ENCODE measurements around the gene MTMR12. TPM values are rescaled to one million over a fixed set of nuclear protein-coding genes. Genes with fewer than 3 reads are reported as not detected.
A peak's percentile ranks its signal among the peaks of the same experiment; 100 is the strongest.

The MTMR12 gene
- total and polyA plus RNA-seq, 2 experiments from 2014 or later, result 18.3 to 51.6 TPM

DNA sequence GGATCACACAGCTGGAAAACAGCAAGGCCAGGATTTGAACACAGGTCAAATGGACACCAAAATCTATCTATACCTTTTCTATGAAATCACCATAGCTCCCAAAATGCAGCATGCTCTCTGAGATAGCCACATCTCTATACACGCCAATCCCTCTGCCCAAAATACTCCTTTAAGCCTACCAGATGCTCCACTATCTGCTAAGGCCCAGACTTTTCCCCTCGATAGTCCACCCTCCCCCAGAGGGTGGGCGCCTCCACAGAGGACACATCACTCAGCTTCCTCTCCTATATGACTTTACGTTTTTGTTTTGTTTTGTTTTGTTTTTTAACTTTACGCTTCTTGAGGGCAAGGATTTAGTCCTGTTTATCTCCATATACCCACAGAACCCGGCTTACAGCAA, 46.8 kb downstream of the MTMR12 start:
- Histone ChIP-seq H3F3A (replicated peaks; ENCODE audit: low read depth) (peaks cover 5% of the 10 kb centered on the region; the same call in 1 of the 2 replicates), H3K4me1 (ENCODE audit: insufficient read depth) (no peaks in the 10 kb centered on the region), H3K4me2 (no peak overlapping the region), H3K9me2 (ENCODE audit: insufficient read depth) (no peaks in the 10 kb centered on the region), H3K4me3 (no peak overlapping the region), H3K79me2 (replicated peaks; ENCODE audit: insufficient read depth) (no peaks in the 10 kb centered on the region; the same call in 1 of the 2 replicates), H3K27me3 (ENCODE audit: insufficient read depth) (no peaks in the 10 kb centered on the region), H4K20me1 (replicated peaks; ENCODE audit: insufficient read depth) (0 out of 2 replicates have a peak, but pooled peaks cover 3% of the 10 kb centered on the region), H2AFZ (no peak overlapping the region), H3K27ac (ENCODE audit: low read depth) (peak overlapping the region; percentile 19; the same call in 1 of the 2 replicates), H3K36me3 (ENCODE audit: insufficient read depth) (peaks cover 51% of the 10 kb centered on the region)
- H3K4me3 Mint-ChIP-seq, result no peak overlapping the region
- H3K36me3 Mint-ChIP-seq (ENCODE audit: low read depth), result peaks cover 90% of the 10 kb centered on the region
- H3K27me3 Mint-ChIP-seq (ENCODE audit: insufficient read depth, low read depth, poor library complexity), result peaks cover 3% of the 10 kb centered on the region
- ATAC-seq, result no peak
- peak overlapping the region; percentile 58; the same call in 1 of the 2 replicates for H3K27ac Mint-ChIP-seq
- no peaks in the 10 kb centered on the region for H3K9me3 Mint-ChIP-seq
- DNase-seq (ENCODE audit: low spot score), result no peak
- no peak for TF ChIP-seq JUNB (IDR thresholded peaks at IDR 0.05; ENCODE audit: unreplicated experiment)
- no peak for TF ChIP-seq STAT1 (IDR thresholded peaks at IDR 0.05; ENCODE audit: unreplicated experiment)
- no peak for TF ChIP-seq POLR2AphosphoS5 (IDR thresholded peaks at IDR 0.05; ENCODE audit: low read depth)
- TF ChIP-seq, protein P1, sequence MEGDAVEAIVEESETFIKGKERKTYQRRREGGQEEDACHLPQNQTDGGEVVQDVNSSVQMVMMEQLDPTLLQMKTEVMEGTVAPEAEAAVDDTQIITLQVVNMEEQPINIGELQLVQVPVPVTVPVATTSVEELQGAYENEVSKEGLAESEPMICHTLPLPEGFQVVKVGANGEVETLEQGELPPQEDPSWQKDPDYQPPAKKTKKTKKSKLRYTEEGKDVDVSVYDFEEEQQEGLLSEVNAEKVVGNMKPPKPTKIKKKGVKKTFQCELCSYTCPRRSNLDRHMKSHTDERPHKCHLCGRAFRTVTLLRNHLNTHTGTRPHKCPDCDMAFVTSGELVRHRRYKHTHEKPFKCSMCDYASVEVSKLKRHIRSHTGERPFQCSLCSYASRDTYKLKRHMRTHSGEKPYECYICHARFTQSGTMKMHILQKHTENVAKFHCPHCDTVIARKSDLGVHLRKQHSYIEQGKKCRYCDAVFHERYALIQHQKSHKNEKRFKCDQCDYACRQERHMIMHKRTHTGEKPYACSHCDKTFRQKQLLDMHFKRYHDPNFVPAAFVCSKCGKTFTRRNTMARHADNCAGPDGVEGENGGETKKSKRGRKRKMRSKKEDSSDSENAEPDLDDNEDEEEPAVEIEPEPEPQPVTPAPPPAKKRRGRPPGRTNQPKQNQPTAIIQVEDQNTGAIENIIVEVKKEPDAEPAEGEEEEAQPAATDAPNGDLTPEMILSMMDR (conservative IDR thresholded peaks at IDR 0.05; ENCODE audit: low read depth in 2 of 2), result no peak
- TF ChIP-seq, protein P2, sequence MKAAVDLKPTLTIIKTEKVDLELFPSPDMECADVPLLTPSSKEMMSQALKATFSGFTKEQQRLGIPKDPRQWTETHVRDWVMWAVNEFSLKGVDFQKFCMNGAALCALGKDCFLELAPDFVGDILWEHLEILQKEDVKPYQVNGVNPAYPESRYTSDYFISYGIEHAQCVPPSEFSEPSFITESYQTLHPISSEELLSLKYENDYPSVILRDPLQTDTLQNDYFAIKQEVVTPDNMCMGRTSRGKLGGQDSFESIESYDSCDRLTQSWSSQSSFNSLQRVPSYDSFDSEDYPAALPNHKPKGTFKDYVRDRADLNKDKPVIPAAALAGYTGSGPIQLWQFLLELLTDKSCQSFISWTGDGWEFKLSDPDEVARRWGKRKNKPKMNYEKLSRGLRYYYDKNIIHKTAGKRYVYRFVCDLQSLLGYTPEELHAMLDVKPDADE (IDR thresholded peaks at IDR 0.05), result no peak
- no peak for TF ChIP-seq CREB1 (CRISPR knock-in tag; IDR thresholded peaks at IDR 0.05; ENCODE audit: low read depth)
- TF ChIP-seq ZNF331 (CRISPR knock-in tag; IDR thresholded peaks at IDR 0.05; ENCODE audit: low read depth), result no peak
- no peak for TF ChIP-seq EZH2phosphoT487 (IDR thresholded peaks at IDR 0.05; ENCODE audit: unreplicated experiment)
- TF ChIP-seq EZH2 (IDR thresholded peaks at IDR 0.05; ENCODE audit: low read depth, unreplicated experiment), result no peak
- TF ChIP-seq, protein P3, sequence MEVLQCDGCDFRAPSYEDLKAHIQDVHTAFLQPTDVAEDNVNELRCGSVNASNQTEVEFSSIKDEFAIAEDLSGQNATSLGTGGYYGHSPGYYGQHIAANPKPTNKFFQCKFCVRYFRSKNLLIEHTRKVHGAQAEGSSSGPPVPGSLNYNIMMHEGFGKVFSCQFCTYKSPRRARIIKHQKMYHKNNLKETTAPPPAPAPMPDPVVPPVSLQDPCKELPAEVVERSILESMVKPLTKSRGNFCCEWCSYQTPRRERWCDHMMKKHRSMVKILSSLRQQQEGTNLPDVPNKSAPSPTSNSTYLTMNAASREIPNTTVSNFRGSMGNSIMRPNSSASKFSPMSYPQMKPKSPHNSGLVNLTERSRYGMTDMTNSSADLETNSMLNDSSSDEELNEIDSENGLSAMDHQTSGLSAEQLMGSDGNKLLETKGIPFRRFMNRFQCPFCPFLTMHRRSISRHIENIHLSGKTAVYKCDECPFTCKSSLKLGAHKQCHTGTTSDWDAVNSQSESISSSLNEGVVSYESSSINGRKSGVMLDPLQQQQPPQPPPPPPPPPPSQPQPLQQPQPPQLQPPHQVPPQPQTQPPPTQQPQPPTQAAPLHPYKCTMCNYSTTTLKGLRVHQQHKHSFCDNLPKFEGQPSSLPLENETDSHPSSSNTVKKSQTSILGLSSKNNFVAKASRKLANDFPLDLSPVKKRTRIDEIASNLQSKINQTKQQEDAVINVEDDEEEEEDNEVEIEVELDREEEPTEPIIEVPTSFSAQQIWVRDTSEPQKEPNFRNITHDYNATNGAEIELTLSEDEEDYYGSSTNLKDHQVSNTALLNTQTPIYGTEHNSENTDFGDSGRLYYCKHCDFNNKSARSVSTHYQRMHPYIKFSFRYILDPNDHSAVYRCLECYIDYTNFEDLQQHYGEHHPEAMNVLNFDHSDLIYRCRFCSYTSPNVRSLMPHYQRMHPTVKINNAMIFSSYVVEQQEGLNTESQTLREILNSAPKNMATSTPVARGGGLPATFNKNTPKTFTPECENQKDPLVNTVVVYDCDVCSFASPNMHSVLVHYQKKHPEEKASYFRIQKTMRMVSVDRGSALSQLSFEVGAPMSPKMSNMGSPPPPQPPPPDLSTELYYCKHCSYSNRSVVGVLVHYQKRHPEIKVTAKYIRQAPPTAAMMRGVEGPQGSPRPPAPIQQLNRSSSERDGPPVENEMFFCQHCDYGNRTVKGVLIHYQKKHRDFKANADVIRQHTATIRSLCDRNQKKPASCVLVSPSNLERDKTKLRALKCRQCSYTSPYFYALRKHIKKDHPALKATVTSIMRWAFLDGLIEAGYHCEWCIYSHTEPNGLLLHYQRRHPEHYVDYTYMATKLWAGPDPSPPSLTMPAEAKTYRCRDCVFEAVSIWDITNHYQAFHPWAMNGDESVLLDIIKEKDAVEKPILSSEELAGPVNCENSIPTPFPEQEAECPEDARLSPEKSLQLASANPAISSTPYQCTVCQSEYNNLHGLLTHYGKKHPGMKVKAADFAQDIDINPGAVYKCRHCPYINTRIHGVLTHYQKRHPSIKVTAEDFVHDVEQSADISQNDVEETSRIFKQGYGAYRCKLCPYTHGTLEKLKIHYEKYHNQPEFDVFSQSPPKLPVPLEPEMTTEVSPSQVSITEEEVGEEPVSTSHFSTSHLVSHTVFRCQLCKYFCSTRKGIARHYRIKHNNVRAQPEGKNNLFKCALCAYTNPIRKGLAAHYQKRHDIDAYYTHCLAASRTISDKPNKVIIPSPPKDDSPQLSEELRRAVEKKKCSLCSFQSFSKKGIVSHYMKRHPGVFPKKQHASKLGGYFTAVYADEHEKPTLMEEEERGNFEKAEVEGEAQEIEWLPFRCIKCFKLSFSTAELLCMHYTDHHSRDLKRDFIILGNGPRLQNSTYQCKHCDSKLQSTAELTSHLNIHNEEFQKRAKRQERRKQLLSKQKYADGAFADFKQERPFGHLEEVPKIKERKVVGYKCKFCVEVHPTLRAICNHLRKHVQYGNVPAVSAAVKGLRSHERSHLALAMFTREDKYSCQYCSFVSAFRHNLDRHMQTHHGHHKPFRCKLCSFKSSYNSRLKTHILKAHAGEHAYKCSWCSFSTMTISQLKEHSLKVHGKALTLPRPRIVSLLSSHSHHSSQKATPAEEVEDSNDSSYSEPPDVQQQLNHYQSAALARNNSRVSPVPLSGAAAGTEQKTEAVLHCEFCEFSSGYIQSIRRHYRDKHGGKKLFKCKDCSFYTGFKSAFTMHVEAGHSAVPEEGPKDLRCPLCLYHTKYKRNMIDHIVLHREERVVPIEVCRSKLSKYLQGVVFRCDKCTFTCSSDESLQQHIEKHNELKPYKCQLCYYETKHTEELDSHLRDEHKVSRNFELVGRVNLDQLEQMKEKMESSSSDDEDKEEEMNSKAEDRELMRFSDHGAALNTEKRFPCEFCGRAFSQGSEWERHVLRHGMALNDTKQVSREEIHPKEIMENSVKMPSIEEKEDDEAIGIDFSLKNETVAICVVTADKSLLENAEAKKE (CRISPR knock-in tag; IDR thresholded peaks at IDR 0.05), result no peak
- no peak for TF ChIP-seq NANOG (IDR thresholded peaks at IDR 0.05; ENCODE audit: borderline replicate concordance)
- no peak for TF ChIP-seq ZNF114 (CRISPR knock-in tag; IDR thresholded peaks at IDR 0.05)
- TF ChIP-seq, protein P4, sequence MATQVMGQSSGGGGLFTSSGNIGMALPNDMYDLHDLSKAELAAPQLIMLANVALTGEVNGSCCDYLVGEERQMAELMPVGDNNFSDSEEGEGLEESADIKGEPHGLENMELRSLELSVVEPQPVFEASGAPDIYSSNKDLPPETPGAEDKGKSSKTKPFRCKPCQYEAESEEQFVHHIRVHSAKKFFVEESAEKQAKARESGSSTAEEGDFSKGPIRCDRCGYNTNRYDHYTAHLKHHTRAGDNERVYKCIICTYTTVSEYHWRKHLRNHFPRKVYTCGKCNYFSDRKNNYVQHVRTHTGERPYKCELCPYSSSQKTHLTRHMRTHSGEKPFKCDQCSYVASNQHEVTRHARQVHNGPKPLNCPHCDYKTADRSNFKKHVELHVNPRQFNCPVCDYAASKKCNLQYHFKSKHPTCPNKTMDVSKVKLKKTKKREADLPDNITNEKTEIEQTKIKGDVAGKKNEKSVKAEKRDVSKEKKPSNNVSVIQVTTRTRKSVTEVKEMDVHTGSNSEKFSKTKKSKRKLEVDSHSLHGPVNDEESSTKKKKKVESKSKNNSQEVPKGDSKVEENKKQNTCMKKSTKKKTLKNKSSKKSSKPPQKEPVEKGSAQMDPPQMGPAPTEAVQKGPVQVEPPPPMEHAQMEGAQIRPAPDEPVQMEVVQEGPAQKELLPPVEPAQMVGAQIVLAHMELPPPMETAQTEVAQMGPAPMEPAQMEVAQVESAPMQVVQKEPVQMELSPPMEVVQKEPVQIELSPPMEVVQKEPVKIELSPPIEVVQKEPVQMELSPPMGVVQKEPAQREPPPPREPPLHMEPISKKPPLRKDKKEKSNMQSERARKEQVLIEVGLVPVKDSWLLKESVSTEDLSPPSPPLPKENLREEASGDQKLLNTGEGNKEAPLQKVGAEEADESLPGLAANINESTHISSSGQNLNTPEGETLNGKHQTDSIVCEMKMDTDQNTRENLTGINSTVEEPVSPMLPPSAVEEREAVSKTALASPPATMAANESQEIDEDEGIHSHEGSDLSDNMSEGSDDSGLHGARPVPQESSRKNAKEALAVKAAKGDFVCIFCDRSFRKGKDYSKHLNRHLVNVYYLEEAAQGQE (IDR thresholded peaks at IDR 0.05; ENCODE audit: unreplicated experiment), result no peak
- H3K4me1 Mint-ChIP-seq, result peaks cover 6% of the 10 kb centered on the region

Measured in GM23338 (cell line).